Cerebellar nuclear complex (tissue), 1 donor: ENCODE measurements around the gene CWC25.
"Not testable (repeated sequence)": the region's sequence is repeated elsewhere in the genome, so short reads cannot be mapped to it uniquely, and the experiment has no call there.

Source experiments
- DNase-seq, 2 experiments: peaks; one replicate each; lab custom pipeline; 2025; lab: John Stamatoyannopoulos, UW

Gene CWC25

DNA sequence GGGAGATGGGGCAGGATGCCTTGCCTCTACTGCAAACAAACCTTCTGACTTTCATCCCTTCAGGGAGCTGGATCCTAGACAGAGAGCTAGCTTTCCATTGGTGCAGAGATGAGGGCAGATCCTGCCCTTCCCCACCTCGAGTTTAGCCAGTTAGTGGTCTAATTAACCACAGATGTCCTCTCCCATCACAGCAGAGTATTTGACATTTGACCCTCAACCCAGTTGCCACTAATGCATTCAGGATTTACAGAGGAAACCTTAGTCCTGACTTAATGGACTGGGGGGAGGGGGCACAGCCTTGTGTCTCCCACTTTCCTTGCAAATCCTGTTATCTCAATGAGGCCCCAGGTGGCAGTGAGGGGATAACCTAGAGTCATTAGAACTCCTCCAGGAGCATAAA, 35.9 kb downstream of the CWC25 start:
- DNase-seq = no peak

DNA sequence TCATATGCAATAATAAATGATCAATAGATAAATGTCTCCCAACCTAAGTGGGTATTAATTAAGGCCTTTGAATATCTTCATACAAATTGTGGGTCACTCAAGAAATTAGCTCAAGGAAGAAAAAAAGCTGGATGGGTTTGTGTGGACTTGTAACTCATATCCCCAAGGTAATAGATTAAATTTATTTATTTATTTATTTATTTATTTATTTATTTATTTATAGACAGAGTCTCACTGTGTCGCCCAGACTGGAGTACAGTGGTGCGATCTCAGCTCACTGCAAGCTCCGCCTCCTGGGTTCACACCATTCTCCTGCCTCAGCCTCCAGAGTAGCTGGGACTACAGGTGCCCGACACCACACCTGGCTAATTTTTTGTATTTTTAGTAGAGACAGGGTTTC, 37.1 kb downstream of the CWC25 start:
- DNase-seq = not testable (repeated sequence)

DNA sequence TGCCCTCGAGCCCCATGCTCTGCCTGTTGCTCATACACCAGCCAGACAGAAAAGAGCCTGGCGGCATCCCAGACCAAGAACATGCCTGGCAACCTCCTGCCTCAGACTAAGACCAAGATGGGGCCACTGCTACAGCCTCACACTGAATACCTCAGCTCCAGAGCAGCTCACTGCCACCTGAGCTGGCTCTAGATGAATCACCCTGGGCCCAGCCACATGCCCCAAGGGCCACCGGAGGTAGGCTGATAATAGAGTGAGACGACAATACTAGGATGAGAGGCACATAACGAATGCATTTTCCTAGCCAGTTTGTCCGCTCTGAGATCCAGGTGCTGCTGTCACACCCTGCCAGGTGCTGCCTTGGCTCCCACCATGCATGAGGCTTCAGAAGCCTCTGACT, 38.7 kb downstream of the CWC25 start:
- no peak for DNase-seq

DNA sequence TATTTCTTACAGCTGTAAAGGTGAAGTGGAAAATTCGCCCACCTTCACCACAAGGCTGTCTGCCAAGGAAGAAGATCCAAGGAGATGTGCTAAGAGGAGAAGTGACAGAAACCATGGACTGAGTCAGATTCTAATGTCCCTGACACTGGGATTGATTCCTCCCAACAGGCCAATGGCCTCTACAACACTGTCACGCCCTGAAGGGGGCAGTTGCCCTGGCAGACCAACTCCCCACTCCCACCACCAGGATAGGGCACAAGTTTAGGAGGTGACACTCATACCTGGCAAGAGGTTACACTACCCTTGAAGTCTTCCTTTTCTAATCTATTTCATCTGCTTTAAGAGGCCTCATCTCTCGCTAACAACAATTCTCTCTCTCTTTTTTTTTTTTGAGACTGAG, 41.9 kb downstream of the CWC25 start:
- no peak for DNase-seq

DNA sequence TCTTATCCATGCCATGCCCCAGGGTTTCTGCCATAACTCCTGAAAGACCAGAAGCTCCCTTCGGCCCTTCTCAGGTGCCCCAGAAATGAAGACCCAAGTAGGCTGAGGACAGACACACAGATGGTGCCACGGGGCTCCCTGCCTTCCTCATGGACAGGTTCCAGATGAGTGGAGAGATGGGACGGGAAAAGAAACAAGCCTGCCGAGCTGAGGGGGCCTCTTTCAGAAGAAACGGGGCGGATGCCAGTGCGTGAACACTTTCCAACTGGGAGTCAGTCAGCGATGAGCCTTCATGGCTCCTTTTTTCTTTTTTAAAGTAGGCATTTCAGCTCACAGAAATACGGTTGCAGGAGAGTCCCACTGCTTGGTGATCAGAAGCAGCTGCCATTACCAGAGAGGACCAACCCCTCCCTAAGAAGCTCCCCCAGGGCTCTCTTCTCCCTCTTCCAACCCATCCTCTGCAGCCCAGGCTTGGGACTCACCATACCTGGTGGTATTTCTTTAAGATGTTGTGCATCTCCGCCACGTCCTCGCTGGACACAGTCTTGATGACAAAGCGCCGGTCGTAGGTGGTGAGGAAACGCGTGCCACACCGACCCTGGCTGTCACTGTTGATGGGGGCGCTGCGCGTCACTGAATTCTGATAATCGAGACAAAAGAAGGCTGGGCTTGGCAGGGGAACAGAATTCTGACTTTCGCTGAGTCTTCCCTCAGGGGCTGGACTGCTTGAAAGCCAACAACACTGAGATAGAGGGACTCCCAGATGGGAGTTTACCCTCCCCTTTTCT, 45.0 kb downstream of the CWC25 start:
- DNase-seq = no peak

DNA sequence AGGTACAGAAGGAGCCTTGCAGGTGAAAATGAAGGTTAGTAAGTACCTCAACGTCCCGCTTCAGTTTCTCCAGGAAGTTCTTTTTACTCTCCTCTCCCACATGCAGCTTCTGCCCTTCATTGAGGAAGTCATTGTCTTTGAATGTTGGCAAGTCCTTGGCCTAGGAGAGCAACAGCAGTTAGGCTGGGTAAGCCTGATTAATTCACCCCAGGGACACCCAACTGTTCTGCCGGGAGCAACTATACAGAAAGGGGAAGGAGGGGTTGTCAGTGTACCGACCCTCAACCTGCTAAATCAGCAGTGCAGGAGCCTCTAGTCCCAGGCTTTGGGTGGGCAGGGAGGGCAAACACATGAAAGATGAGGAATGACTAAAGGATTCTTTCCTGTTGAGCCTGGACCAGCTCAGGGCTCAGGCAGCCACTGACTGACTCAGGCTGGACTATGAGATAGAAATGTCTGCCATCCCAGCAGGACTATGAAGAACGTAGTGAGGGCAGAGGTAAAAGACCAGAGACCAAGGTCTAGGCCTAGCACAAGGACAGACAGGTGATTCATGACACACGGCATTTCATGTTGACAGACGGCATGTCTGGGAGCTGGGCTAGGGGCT, 47.4 kb downstream of the CWC25 start:
- DNase-seq = no peak

DNA sequence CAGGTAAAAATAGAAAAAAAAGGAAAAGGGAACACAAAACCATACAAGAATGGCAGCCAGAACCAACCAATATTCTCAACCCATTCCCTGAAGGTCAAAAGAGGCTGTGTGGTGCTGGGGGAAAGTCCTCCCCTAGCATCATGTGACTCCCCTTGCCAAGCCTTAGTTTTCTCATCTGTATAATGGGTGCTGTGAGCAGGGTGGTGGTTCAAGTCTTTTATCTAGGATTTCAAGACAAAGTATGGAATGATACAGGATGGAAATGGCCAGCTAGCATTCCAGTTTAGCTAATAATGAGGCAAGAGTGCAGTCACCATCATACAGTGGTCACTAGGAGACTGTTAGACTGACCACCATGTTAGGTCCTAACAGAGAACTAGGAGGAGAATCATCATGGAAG, 51.9 kb downstream of the CWC25 start:
- no peak for DNase-seq

DNA sequence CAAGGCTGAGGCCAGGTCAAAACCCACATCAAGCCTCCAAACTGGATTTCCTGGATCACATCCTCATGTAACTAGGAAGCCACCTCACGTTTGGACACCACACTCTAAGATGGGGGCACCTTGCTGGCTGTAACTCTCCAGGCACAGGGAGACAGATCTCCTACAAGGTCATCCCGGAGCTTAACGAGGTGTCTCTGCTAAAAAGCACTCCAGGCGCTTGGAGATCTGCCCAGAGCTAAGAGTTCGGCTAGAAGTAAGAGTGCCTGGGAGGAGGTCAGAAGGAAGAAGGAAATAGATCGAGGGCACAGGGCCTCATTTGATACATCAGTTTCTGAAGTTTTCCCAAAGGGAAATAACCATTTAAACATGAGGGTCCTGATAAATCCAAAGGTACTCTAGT, 56.7 kb downstream of the CWC25 start:
- no peak for DNase-seq

DNA sequence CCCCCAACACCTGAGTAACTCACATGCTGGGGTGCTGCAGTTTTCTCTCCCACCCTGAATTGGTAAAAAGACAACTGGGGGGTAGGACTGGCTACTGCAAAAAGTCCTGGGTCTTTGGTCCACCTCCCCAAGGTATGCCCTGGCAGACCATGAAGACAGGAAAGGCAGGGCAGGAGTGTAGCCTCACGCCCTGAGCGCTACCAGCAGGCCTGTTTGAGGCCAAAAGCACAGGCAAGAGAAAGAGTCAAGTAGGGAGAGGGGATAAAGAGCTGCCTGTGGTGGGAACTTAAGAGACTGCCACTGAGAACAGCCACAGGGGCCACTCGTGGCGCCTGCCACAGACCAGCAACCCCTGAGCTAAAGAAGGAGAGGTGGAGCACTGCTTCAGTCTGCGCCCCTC, 58.8 kb downstream of the CWC25 start:
- DNase-seq = no peak

DNA sequence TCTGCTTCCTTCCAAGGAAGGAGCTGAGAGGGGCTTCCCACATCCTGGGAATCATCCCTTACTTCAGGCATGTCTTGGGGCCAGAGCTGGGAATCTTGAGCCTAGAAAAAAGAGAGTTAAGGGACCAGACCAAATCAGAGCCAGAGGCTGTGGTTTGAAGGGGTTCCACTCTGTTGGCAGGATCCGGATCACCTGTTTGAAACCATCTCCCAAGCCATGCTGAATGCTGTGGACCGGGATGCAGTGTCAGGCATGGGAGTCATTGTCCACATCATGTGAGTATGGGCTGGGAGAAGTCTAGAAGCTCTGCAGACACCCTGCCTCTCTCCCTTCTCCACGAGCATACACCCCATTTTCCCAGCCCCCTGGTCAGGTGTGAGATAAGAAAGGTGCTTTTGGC, 62.9 kb downstream of the CWC25 start:
- DNase-seq = no peak

DNA sequence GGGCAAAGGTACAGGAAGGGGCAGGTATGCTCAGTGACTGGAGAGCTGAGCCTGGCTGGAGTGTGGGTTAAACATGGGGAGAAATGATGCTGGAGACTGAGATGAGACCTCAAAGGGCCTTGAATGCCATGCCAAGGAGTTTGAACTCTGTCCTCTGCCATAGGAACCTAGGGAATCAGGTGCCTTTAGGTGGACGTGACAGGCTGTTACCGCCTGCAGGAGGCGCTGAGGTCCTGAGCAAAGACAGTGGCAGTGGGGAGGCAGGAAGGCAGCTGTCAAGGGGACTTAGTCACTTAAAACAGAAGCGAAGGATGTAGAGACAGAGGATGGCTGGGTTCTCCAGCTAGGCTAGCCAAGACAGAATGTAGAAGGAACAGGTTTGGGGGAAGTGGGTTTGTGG, 63.5 kb downstream of the CWC25 start:
- no peak for DNase-seq

DNA sequence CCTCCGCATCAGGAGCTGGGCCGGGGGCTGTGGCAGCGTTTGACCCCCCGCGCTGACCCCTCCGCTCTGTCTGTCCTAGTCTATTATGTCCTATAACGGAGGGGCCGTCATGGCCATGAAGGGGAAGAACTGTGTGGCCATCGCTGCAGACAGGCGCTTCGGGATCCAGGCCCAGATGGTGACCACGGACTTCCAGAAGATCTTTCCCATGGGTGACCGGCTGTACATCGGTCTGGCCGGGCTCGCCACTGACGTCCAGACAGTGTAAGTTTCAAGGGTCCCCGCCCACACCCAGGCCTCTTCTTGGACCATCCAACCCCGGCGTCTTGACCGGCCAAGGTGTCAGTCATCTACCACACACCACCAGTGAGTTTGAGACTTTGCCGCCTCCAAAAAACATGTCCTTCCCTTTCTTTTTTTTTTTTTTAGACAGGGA, 72.0 kb downstream of the CWC25 start:
- no peak for DNase-seq

DNA sequence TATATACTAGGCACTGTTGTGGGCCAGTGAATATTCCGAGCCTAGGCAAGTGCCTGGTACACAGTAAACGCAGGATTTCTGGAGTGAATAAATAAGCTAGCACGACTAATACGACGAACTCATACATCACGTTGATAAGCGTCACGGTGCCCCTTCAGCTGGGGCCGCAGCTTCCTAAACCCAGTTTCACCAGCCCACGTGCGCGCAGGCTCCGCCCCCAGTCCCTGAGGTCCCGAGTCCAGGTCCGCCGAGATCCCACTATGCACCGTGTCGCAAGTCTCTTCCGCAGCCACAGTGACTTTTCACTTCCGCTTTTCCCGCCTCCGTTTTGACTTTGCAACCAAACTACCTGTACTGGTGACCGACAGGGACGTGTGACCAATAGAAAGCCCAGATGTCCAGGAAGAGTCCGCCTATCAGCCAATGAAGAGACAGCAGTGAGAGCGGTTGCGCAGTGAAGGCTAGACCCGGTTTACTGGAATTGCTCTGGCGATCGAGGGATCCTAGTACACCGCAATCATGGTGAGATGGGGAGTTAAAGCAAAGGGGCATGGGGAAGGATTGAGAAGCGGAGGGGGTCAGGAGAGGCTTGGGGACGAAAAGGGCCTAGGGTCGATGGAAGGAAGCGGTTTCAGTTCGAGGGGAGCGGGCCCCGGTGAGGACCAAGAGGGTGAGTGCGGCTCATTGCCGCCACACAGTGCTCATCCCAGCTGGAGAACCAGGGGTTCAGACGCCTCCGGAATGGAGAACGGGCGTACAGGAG, 72.6 kb downstream of the CWC25 start, which contains the start of gene PSMB3:
TSS of gene PSMB3 (plus strand) at position 434 of the 763 bp plus-strand sequence. CDS start at position 520, 86 bp downstream.
- DNase-seq = peak; percentile 91 to 98

DNA sequence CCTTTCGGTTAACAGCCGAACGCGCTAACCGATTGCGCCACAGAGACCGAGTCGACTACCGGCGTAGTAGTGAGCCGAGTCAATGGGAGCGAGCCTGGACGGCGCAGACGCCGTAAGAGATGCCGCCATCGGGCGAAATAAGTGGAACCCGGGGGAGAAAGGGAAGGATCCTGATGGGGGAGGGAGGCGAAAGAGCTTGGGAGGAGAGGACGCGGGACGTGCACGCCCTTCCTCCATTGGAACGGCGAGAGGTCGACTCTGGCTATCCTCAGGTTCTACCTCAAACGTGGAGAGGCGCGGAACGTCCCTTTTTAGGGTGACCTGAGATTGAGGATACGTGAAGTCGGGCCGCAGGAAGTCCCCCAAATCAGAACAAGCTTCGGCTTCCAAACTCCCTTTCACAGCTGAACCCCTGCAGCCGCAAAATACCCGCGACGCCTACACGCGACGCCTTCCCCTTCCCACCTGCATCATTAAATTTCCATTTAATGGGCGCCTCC, 73.3 kb downstream of the CWC25 start:
- DNase-seq = peak in 1 of 2 experiments; percentile 55

DNA sequence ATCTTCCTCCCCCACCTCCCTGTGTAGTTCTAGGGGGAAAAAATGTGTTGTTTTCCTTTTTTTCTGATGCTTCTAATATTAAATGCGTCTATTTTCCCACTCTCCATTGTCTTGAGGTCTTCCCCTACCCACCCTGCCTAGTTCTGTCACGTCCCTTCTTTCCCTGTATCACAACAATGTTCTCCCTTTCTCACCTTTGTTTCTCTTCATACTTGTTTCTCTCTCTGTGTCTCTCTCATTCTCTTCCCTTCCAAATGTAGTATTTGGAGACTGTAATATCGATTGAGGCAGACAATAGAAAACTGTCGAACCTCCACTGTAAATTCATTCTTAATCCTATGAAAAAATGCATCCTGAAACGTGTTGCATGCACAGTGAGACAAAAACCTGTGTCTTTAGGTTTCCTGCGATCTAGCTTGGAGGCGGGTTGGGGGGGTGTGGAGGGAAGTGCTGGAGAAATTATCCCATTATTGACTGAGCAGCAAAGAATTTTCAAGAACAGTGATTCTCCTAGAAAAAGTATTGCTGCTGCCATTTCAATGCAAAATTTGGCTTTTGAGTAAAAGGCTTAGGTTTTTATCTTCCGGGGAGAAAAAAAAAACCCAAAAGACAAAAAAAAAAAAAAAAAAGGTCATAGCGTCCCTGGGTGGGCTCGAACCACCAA, 73.8 kb downstream of the CWC25 start:
- no peak for DNase-seq
